ENCODE results near the gene ARSB.

The ARSB gene

DNA sequence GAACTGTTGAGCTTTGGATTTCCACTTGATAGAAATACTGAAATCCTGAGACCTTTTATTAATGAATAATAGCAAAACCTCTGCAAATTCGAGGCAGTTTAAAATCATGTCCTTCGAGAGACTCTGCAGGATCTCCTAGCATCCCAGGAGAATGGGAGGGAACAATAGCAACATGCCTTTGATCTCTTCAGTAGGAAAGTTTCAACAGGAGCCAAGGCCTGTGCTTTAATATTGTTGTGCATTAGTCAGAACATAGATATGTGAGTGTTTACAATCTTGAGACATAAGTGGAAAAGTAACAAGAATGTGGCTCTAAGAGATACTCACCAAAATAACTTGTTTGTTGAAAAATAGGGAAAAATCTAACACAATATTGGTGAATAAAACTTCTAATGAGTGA lies 253.2 kb downstream of the ARSB start:
- Histone ChIP-seq H3K27me3 (ENCODE audit: insufficient read depth, poor library complexity, severe bottlenecking) (no peaks in the 10 kb centered on the region), H3K27ac (replicated peaks) (no peak overlapping the region), H3K4me3 (replicated peaks; ENCODE audit: insufficient read depth, low read length) (no peak overlapping the region)
- DNase-seq (ENCODE audit: low read depth in 1 of 2, low spot score in 1 of 2), result no peak
- TF ChIP-seq, protein P1, sequence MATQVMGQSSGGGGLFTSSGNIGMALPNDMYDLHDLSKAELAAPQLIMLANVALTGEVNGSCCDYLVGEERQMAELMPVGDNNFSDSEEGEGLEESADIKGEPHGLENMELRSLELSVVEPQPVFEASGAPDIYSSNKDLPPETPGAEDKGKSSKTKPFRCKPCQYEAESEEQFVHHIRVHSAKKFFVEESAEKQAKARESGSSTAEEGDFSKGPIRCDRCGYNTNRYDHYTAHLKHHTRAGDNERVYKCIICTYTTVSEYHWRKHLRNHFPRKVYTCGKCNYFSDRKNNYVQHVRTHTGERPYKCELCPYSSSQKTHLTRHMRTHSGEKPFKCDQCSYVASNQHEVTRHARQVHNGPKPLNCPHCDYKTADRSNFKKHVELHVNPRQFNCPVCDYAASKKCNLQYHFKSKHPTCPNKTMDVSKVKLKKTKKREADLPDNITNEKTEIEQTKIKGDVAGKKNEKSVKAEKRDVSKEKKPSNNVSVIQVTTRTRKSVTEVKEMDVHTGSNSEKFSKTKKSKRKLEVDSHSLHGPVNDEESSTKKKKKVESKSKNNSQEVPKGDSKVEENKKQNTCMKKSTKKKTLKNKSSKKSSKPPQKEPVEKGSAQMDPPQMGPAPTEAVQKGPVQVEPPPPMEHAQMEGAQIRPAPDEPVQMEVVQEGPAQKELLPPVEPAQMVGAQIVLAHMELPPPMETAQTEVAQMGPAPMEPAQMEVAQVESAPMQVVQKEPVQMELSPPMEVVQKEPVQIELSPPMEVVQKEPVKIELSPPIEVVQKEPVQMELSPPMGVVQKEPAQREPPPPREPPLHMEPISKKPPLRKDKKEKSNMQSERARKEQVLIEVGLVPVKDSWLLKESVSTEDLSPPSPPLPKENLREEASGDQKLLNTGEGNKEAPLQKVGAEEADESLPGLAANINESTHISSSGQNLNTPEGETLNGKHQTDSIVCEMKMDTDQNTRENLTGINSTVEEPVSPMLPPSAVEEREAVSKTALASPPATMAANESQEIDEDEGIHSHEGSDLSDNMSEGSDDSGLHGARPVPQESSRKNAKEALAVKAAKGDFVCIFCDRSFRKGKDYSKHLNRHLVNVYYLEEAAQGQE (IDR thresholded peaks at IDR 0.05; ENCODE audit: insufficient replicate concordance, low read depth), result no peak
- TF ChIP-seq POLR2AphosphoS5 (IDR thresholded peaks at IDR 0.05; ENCODE audit: low read depth), result no peak
- TF ChIP-seq CTCF (IDR thresholded peaks at IDR 0.05; ENCODE audit: insufficient read depth, low read length), result no peak
- TF ChIP-seq GABPA (IDR thresholded peaks at IDR 0.05; ENCODE audit: low read depth), result no peak
- TF ChIP-seq SPI1 (IDR thresholded peaks at IDR 0.05; ENCODE audit: borderline replicate concordance, low read depth), result no peak

- no peak for DNase-seq (ENCODE audit: low read depth in 1 of 2, low spot score in 1 of 2)
- TF ChIP-seq, protein P1 (IDR thresholded peaks at IDR 0.05; ENCODE audit: insufficient replicate concordance, low read depth), result no peak
- TF ChIP-seq CTCF (IDR thresholded peaks at IDR 0.05; ENCODE audit: insufficient read depth, low read length) (no peak), POLR2AphosphoS5 (IDR thresholded peaks at IDR 0.05; ENCODE audit: low read depth) (no peak), GABPA (IDR thresholded peaks at IDR 0.05; ENCODE audit: low read depth) (no peak), SPI1 (IDR thresholded peaks at IDR 0.05; ENCODE audit: borderline replicate concordance, low read depth) (no peak)
- Histone ChIP-seq H3K27ac (replicated peaks) (no peak overlapping the region), H3K4me3 (replicated peaks; ENCODE audit: insufficient read depth, low read length) (no peak overlapping the region), H3K27me3 (ENCODE audit: insufficient read depth, poor library complexity, severe bottlenecking) (no peaks in the 10 kb centered on the region)
Measured at GRCh38 chr5:78730300-78731094, 254.6 kb downstream of the ARSB start.

- no peaks in the 10 kb centered on the region for H3K27me3 ChIP-seq (ENCODE audit: insufficient read depth, poor library complexity, severe bottlenecking)
- no peak for TF ChIP-seq CTCF (IDR thresholded peaks at IDR 0.05; ENCODE audit: insufficient read depth, low read length)
- H3K27ac ChIP-seq (replicated peaks), result no peak overlapping the region
- DNase-seq (ENCODE audit: low read depth in 1 of 2, low spot score in 1 of 2), result no peak
- no peak overlapping the region for H3K4me3 ChIP-seq (replicated peaks; ENCODE audit: insufficient read depth, low read length)
Measured at GRCh38 chr5:78727786-78728761, 257.0 kb downstream of the ARSB start.
